GM21528 (cell line): Measurements from ENCODE around the gene TRIM43.
"Not testable (repeated sequence)": the region's sequence is repeated elsewhere in the genome, so short reads cannot be mapped to it uniquely, and the experiment has no call there.

Experiments used
- ATAC-seq: cut with Tn5 transposase; IDR thresholded peaks from one replicate; pipeline ENCODE4 v1.9.1; 2021; ENCODE audit warnings: mild to moderate bottlenecking, moderate library complexity; ENCODE audit not compliant: unreplicated experiment, low FRiP score

TRIM43 gene

DNA sequence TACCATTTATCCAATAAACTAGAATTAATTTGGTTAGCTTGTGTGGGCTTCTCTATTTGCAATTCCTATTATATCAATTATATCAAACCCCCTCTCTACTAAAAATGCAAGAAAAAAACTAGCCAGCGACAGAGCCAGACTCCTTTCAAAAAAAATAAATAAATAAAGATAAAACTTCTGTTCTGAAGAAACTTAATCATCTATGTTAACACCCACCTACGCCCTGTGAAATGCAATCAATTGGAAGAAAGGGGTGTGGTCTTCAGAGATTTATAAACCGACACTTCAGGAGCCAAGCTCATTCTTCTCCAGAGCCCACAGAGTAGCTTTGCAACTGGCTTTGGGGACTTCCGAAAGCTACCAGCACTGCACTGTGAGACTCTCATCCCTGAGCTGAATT lies at the start of gene TRIM43:
TSS of gene TRIM43 (plus strand) at position 301 of the 400 bp plus-strand sequence. CDS start 2,023 bp downstream, outside the sequence.
- ATAC-seq: not testable (repeated sequence)

DNA sequence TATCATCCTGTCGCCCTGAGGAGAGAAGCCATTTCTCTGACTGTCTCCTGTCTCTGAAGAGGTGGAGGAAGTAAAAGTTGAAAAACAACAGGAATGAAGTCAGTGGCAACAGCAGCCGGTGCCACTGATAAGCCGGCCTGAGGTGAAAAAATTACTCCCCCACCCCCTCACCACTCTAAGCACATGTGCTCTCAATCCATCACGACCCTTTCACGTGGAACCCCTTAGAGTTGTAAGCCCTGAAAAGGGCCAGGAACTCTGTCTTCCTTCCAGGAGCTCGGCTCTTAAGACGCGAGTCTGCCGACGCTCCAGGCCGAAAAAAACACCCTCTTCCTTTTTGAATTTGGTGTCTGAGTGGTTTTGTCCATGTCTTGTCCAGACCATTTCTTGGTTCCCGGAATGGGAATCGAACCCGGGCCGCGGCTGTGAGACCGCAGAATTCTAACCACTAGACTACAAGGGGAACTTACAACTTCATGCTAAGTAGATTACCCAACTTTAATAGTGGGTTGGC lies 40.7 kb upstream of the TRIM43 start:
- no peak for ATAC-seq

DNA sequence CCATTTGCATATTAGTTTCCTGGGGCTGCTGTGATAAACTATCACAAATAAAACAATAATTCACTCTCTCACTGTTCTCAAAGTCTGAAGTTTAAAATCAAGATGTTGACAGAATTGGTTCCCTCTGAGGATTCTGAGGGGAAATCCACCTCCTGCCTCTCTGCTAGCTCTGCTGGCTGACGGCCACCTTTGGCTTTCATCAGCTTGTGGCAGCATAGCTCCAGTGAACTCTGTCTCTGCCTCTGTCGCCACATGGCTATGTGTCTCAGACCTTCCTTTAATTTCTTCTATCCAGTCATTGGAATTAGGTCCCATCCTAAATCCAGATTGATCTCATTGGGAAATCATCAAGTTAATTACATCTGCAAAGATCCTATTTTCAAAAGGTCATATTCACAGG lies 38.9 kb upstream of the TRIM43 start:
- ATAC-seq: no peak

DNA sequence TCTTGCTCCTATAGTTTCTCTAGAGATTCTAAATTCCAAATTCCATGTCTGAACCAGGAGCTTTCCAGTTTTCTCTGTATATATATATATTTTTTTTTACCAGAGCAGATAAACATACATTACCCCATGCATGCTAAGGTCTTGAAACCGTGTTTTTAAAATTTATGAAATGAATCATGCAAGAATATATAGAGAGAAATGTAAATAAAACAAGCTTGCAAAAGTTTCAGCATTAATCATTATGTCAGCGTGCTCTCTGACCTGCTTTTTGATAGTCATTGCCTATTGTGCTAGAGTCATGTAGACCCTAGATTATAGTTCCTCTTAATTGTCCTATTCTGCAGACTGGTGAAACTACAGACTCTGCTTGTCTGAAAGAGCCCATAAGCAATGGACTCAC lies 22.6 kb upstream of the TRIM43 start:
- ATAC-seq: no peak

DNA sequence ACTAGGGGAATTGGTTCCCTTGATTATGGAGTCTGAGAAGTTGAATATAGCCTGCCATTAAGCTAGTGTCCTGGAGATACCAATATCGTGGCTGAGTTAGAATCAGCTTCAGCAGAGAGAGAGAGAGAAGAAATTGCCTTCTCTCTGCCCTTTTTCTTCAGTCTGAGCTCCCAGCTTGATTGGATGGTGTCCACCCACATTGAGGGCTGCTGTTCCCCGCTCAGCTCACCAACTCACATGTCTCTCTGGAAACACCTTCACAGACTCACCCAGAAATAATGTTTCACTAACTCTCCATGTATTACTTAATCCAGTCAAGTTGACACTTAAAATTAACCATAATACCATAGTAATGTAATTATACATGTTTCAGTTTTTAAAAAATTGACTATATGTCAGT lies 17.9 kb upstream of the TRIM43 start:
- ATAC-seq: no peak

DNA sequence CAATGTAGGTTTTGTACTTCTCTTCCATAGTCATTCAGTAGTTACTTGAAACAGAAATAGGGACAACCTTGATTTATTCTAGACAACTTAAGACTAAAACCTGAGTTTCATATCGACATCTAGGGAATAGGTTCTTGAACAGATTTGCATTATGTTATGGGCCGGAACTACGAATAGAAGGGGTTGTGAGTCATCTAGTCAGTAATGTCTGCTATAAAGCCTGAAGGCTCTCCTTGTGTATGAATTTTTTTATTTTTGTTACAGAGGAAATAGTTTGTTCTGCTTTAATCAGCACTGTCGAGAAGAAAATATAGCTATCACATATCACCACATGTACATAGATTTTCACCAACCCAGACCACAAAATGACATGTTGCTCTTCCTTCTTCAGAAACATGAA lies 17.3 kb upstream of the TRIM43 start:
- ATAC-seq: no peak

DNA sequence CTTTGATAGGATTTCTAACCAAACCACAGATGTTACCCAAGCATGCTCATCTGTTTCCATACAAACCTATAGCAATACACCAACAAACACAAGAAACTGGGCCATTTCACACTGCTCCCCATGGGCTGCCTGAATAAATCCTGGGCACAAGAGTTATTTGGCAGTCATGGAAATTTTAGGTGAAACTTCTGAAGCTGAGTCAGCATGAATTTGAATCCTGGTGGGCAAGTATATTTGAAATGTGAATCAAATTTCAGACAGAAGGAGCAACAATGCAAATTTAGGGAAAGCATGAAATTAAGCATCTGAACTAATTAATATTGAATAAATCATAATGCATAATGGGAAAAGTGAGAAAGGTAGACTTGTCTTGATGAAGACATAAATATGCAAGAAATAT lies 15.9 kb upstream of the TRIM43 start:
- no peak for ATAC-seq

DNA sequence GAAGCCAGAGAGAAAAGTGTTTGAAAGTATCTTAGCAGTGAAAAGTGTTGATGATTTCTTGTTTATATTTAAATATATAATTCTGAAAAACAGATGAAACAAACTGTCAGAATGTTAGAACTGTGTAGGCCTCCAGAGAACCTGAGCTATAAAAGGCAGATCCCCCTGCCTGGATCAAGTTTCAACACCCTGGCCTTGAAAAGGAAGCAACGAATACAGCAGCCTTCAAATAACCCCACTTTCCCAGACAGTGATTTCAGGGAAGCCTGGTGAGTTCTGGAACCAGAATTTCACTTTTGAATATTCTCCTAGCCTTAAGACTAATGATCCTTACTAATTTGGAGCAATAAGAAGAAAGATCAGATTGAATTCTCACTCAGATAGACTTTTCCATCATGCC lies 13.3 kb upstream of the TRIM43 start:
- no peak for ATAC-seq

DNA sequence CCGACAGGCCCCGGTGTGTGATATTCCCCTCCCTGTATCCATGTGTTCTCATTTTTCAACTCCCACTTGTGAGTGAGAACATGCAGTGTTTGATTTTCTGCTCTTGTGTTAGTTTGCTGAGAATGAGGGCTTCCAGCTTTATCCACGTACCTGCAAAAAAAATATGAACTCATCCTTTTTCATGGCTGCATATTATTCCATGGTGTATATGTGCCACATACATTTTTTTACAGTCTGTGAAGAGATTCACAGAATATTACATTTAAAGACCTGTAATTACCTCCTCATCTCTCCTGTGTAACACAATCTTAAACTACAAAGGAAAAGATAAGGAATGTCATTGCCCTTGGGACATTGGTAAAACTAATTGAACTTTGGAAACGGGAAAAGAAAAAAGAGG lies 8.3 kb upstream of the TRIM43 start:
- ATAC-seq: not testable (repeated sequence)

DNA sequence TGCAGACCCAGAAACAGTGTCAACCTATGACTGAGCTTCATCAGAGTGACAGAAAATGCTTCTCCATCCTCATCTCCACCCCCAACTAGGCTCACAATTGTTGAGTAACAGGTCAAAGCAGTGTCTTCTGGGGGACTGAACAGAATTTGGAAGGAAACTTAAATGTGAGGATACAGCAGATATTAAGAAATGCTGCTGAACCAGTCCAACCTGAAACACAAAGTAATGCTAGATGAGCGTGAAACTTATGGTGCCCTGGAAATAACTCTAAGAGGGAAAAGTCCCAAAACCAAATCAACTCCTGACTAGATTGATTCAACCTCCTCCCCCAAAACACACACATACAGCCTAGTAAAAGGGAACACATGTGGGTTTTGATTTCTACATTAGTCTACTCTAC lies 7.5 kb upstream of the TRIM43 start:
- not testable (repeated sequence) for ATAC-seq

DNA sequence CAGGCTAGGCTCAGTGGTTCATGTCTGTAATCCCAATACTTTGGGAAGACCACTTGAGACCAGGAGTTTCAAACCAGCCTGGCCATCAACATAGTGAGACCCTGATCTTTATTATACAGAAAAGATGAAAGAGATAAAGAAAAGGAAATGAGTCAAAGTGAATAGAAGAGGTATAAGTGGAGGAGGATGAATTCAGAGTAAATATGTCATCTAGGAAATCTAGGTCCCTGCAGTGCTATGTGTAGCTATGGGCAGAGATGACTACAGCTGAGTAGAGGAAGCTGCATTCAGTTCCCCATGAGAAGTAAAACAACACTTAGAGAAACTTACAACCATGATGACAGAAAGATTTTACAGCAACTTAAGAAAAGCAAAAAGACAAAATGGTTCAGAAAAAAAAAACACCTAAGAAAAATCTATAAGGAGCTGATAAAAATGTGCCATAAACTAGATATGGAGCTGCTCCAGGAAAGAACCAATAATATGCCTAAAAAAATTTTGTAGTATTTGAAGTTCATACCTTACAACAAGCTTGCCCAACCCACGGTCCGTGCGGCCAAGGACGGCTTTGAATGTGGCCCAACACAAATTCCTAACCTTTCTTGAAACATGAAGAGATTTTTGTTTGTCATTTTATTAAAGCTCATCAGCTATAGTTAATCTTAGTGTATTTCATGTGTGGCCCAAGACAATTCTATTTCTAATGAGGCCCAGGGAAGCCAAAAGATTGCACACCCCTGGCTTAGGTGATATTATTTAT lies 1.8 kb upstream of the TRIM43 start:
- not testable (repeated sequence) for ATAC-seq

DNA sequence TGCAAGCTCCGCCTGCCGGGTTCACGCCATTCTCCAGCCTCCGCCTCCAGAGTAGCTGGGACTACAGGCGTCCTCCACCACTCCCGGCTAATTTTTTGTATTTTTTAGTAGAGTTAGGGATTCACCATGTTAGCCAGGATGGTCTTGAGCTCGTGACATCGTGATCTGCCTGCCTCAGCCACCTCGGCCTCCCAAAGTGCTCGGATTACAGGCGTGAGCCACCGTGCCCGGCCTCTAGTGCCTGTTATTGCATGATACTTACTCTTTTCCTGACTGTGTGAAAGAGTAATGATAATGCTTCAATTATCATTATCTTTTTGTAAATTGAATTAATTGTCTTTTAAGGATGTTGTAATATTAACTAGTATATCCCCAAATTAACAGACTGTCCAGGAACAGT lies 1.2 kb downstream of the TRIM43 start:
- not testable (repeated sequence) for ATAC-seq

DNA sequence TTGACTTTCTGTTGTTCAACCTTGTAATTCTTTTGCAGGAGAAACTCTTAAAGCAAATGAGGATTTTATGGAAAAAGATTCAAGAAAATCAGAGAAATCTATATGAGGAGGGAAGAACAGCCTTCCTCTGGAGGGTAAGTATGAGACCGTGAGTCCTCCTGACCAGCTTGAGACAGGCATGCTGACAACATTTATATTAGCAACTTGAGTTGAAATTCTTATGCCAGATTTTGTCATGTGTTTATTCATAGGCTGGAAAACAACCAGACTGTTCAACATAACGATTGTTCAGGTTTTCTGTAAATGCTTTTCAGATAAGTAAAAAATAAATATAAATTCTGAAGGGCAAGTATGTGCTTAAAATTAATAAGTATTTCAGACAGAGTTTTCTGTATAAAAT lies 3.2 kb downstream of the TRIM43 start:
- ATAC-seq: not testable (repeated sequence)

DNA sequence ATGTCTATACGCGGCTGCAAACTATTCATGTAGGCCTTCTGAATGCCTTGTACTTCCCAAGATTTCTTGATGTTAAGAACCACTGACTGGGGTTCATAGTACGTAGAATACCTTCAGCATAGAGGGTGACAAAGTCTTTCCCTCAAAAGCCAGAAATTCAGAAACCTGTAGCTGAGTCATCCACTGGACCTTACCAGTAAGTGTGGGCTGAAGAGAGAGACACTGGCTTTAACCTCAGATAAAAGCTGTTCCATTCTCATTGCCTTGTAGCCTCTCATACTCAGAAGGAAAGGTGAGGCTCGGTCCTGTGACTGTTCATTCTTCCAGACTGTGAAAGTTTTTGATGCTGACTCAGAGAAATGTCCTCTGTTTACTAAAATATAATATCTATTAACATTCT lies 9.5 kb downstream of the TRIM43 start:
- ATAC-seq: not testable (repeated sequence)

DNA sequence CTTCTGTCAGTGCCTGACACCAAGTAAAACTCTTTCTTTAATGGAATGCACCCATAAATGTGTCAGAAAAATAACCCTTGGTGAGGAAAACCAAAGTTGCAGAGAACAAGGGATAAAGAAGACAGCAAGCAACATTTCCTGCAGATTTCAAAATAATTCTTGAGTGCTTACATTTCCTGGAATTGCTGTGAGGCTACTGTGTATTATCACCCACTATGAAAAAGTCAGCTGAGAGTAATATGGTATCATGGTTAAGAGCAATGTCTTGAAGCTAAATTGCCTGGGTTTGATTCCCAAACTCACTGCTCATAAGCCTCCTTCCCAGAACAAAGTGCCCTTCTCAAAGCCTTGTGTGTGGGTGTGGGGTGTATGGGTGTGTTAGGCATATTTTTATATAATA lies 10.3 kb downstream of the TRIM43 start:
- not testable (repeated sequence) for ATAC-seq

DNA sequence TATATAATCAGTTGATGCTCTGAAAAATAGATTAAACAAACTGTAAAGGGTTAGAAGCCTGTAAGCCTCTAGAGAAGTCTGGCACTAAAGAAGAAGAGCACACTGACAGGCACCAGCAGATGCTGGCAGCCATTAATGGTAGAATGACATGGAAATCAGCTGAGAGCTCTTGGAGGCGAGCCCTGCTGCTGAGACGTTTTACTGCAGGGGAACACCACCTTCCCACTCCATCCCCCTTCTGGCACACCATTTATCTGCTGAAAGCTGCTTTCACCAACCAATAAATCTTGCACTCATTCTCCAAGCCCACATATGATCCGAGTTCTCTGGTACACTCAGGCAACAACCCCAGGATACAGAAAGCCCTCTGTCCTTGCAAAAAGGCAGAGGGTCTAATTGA lies 16.6 kb downstream of the TRIM43 start:
- ATAC-seq: not testable (repeated sequence)

DNA sequence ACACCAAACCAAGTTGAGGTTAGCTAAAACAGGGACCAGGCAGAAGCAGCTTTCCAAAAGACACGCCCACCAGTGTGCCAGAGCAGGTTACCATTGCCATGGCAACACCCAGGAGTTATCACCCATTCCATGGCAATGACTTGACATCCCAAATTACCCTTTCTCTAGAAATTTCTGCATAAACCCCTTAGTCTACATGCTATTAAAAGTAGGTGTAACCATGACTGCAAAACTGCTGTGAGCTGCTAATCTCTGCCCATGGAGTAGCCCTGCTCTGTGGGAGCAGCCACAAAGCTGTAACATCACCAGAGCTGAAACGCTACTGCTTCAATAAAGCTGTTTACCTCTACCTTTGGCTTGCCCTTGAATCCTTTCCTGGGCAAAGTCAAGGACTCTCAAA lies 18.0 kb downstream of the TRIM43 start:
- not testable (repeated sequence) for ATAC-seq

DNA sequence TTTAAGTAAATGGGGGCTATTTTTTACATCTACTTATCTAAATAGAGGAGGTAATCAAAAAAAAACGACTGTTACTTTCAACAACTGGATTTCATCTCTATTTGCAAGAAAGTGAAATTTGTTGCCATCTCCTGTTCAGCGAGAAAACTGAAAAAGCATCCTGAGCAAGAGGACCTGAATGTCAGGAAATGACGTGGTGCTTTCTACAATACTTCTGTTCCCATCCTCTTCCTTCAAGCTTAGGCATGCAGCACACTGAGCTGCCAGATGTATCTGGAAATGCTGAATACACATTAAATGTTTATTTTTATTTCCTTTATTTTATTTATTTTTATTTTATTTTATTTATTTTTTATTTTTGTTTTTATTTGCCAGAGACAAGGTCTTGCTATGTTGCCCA lies 21.2 kb downstream of the TRIM43 start:
- ATAC-seq: not testable (repeated sequence)

DNA sequence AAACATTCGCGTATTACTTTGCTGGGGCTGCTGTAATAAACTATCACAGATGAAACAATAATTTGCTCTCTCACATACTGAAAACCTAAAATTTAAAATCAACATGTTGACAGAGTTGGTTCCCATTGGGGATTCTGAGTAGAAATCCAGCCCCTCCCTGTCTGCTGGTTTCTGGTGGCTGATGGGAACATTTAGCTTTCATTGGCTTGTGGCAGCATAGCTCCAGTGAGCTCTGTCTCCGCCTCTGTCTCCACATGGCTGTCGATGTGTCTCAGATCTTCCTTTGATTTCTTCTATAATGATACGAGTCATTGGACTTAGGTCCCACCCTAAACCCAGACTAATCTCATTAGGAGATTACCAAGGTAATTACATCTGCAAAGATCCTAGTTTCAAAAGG lies 30.9 kb downstream of the TRIM43 start:
- not testable (repeated sequence) for ATAC-seq

DNA sequence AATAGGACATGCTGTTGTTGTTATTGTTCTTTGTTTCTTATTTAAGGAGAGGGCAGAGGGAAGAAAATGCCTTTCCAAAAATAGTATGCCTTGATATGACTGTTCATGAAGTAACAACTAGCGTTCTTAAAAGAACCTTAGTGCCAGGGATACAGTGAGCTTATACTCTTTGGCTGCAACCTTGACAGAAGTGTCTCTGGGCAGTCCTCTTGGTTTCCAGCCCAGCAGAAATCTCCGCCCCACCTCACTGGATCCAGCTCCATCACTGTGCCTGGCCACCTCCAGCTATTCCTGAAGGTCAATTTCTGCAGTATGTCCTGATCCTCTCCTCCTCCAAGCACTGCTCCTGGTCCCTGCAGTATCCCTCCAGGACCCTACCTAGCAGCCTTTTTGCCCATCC lies 39.2 kb downstream of the TRIM43 start:
- ATAC-seq: not testable (repeated sequence)

DNA sequence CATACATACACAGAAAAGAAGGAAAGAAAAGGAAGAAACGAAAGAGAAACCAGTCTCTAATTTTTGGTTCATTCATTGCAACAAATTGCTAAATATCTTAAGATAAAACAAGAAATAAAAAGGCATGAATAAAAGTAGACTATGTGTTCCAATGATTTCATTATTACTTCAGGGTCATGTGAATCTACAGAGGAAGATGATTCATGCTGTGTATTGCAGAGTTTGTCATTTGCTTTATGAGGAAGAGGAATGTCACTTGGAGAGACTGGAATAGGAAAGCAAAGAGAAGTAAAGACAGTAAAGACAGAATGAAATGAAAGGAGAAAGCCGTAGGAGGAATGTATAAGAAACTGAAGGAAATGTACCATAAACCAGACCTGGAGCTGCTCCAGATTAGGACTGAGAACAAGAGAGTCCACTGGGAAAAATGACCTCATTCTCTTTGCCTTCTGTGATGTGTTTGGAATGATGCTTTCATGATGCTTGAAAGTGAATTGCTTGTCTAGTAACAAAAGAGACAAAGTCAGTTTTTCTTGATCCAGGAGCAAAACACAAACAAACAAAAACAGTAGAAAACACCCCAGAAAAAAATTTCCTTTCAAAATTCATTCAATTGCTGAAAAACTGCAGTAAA lies 41.9 kb downstream of the TRIM43 start:
- not testable (repeated sequence) for ATAC-seq
